ENCODE data around the gene OGFR.

OGFR gene

GRCh38 chr20:62825986-62826645 is 21.5 kb downstream of the OGFR start:
- no peak for DNase-seq (ENCODE audit: low spot score)

- no peak for DNase-seq (ENCODE audit: low spot score)
Measured at GRCh38 chr20:62826646-62827310, 22.1 kb downstream of the OGFR start.

GRCh38 chr20:62827311-62828038 is 22.8 kb downstream of the OGFR start:
- no peak for DNase-seq (ENCODE audit: low spot score)

GRCh38 chr20:62828051-62828450 is 23.4 kb downstream of the OGFR start:
- no peak for DNase-seq (ENCODE audit: low spot score)

GRCh38 chr20:62828511-62829230 is 24.0 kb downstream of the OGFR start:
- DNase-seq (ENCODE audit: low spot score), result no peak

- no peak for DNase-seq (ENCODE audit: low spot score)
Measured at GRCh38 chr20:62829231-62830230, 24.9 kb downstream of the OGFR start.

- no peak for DNase-seq (ENCODE audit: low spot score)
Measured at GRCh38 chr20:62830251-62830650, 25.6 kb downstream of the OGFR start.

- DNase-seq (ENCODE audit: low spot score), result no peak
Measured at GRCh38 chr20:62830821-62831220, 26.2 kb downstream of the OGFR start.

GRCh38 chr20:62831361-62831788 is 26.7 kb downstream of the OGFR start:
- no peak for DNase-seq (ENCODE audit: low spot score)

GRCh38 chr20:62831854-62832211 is 27.2 kb downstream of the OGFR start:
- no peak for DNase-seq (ENCODE audit: low spot score)

GRCh38 chr20:62832212-62832922 is 27.7 kb downstream of the OGFR start:
- peak; percentile 80 for DNase-seq (ENCODE audit: low spot score)

GRCh38 chr20:62832951-62833391 is 28.3 kb downstream of the OGFR start:
- DNase-seq (ENCODE audit: low spot score), result no peak

GRCh38 chr20:62834967-62835730 is 30.5 kb downstream of the OGFR start:
- no peak for DNase-seq (ENCODE audit: low spot score)

- no peak for DNase-seq (ENCODE audit: low spot score)
Measured at GRCh38 chr20:62835931-62836861, 31.6 kb downstream of the OGFR start.

- no peak for DNase-seq (ENCODE audit: low spot score)
Measured at GRCh38 chr20:62836967-62837490, 32.4 kb downstream of the OGFR start.

- no peak for DNase-seq (ENCODE audit: low spot score)
Measured at GRCh38 chr20:62837790-62838127, 33.1 kb downstream of the OGFR start.

- no peak for DNase-seq (ENCODE audit: low spot score)
Measured at GRCh38 chr20:62838128-62838891, 33.7 kb downstream of the OGFR start.

- no peak for DNase-seq (ENCODE audit: low spot score)
Measured at GRCh38 chr20:62839261-62839660, 34.6 kb downstream of the OGFR start.
